Stimulated activated CD4-positive, alpha-beta T cell treated with anti-CD3 and anti-CD28 coated beads, Interleukin-1b, Interleukin-23, amount 100 ng/mL, for 24 hours (primary cell): ENCODE data around the gene LZTS2.

Experiments
- DNase-seq, 4 experiments: peaks; one replicate each; pipeline ENCODE4 v3.0.0-alpha.2; 2020; ENCODE audit warnings: low read depth in 4 of 4, low spot score in 1 of 4

The LZTS2 gene

GRCh38 chr10:100997360-100998182, 2.0 kb upstream of the LZTS2 start:
- DNase-seq: peak in 3 of 4 experiments; percentile 45 to 52 (median 51)

- peak in 3 of 4 experiments; percentile 43 to 59 (median 43) for DNase-seq
These were observed 1.2 kb upstream of the LZTS2 start for GRCh38 chr10:100998183-100998990.

GRCh38 chr10:100998991-100999741, 442 bp upstream of the LZTS2 start:
- DNase-seq: peak; percentile 59 to 68 (median 66)

- DNase-seq: no peak
These were observed 713 bp downstream of the LZTS2 start for GRCh38 chr10:101000127-101000914.

- no peak for DNase-seq
These were observed 1.5 kb downstream of the LZTS2 start for GRCh38 chr10:101000915-101001658.

- DNase-seq: no peak
These were observed 2.0 kb downstream of the LZTS2 start for GRCh38 chr10:101001659-101002035.

GRCh38 chr10:101002456-101002855, 2.8 kb downstream of the LZTS2 start:
- no peak for DNase-seq

GRCh38 chr10:101003639-101004206, 4.1 kb downstream of the LZTS2 start:
- no peak for DNase-seq

- DNase-seq: no peak
These were observed 5.8 kb downstream of the LZTS2 start for GRCh38 chr10:101005361-101005760.

GRCh38 chr10:101005869-101006567, 6.4 kb downstream of the LZTS2 start:
- no peak for DNase-seq

- no peak for DNase-seq
These were observed 7.0 kb downstream of the LZTS2 start for GRCh38 chr10:101006593-101007098.

- no peak for DNase-seq
These were observed 7.6 kb downstream of the LZTS2 start for GRCh38 chr10:101007099-101007711.

- no peak for DNase-seq
These were observed 8.6 kb downstream of the LZTS2 start for GRCh38 chr10:101007915-101008822.

- DNase-seq: no peak
These were observed 9.3 kb downstream of the LZTS2 start for GRCh38 chr10:101008823-101009423.

GRCh38 chr10:101010329-101010728, 10.7 kb downstream of the LZTS2 start:
- DNase-seq: no peak

GRCh38 chr10:101011517-101012423, 12.2 kb downstream of the LZTS2 start:
- no peak for DNase-seq
